Stimulated activated CD8-positive, alpha-beta memory T cell treated with anti-CD3 and anti-CD28 coated beads, Interleukin-4, amount 100 ng/mL, for 4 hours (primary cell): ENCODE results near the gene THRAP3.

ENCODE experiments used
- DNase-seq, 2 donors: peaks; one replicate each; pipeline ENCODE4 v3.0.0-alpha.2; 2020; ENCODE audit warnings: low read depth in 2 of 2, low spot score in 1 of 2

Gene THRAP3

GRCh38 chr1:36287595-36287994, 63.4 kb downstream of the THRAP3 start:
- no peak for DNase-seq

GRCh38 chr1:36295390-36295789, 71.1 kb downstream of the THRAP3 start:
- no peak for DNase-seq

DNA sequence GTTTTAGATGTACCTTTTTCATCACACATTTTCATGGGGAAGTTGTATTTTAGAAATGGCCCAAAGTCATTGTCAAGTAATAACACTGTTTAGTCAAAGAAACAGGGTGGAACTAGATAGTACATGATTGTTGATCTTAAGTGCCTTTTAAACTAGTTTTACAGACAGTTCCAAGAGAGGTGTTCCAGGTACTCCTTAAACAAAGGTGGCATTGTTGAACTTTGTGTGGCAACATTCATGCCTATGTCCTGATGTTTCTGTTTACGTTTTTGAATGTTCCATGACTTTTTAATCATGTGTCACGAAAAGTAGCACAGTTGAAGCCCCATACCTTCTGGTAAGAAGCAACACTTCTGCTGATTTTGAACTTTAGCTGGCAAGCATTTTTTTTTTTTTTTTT, 72.8 kb downstream of the THRAP3 start:
- DNase-seq, result no peak

DNA sequence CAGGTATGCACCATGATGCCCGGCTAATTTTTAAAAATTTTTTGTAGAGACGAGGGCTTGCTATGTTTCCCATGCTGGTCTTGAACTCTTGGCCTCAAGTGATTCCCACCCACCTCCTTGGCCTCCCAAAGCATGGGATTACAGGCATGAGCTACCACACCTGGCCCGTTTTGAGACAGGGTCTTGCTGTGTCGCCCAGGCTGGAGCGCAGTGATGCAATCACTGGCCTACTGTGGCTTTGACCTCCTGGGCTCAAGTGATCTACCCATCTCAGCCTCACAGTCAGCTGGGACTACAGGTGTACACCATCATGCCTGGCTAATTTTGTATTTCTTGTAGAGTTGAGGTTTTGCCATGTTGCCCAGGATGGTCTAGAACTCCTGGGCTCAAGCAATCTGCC, 74.4 kb downstream of the THRAP3 start:
- no peak for DNase-seq

- DNase-seq, result no peak
Measured at GRCh38 chr1:36300526-36300925, 76.3 kb downstream of the THRAP3 start.

GRCh38 chr1:36301220-36301619, 77.0 kb downstream of the THRAP3 start:
- DNase-seq, result no peak

DNA sequence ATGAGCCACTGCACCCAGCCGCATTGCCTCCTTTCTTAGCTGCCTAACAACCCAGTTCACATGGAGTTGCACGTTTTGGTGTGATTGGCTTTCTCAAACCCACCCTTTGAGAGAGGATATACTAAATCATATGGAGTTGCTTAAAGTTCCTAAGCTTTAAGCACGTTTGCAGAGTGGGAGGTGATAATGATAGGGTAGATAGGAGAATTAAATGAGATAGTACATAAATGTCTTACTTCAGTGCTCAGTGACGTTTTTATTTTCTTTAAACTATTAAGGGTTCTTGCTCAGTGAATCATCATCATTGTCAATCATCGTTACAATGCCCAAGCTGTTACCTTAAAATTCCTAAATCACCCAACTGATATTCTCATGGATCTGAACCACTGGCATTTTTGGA, 79.0 kb downstream of the THRAP3 start:
- no peak for DNase-seq

DNA sequence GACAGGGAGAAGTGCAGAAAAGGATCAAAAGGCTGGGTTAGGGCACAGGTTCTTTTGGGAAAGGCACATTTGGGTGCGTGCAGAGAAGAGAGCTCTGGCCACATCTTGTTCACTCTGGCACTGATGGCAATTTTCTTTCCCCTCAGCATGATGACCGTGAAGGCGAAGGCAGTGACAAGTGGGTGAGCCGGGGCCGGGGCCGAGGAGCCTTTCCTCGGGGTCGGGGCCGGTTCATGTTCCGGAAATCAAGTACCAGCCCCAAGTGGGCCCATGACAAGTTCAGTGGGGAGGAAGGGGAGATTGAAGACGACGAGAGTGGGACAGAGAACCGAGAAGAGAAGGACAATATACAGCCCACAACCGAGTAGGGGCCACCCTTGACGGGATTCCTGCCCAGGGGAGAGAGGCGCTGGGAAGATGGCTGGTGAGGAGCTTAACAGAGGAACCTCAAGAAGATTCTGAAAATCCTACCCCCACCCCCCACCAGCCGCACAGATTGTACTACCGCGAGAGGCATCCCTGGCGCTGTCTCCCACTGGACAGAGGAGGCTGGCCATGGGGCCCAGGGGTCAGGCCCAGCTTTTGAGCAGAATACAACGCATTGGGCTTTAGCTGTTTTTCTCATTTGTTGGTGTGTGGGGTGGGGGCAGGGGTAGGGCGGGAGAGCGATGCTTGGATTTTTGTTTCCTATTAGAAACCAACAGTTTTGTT, 79.6 kb downstream of the THRAP3 start:
- no peak for DNase-seq

- no peak for DNase-seq
Measured at GRCh38 chr1:36304521-36304920, 80.3 kb downstream of the THRAP3 start.

GRCh38 chr1:36304970-36305914, 81.0 kb downstream of the THRAP3 start:
- no peak for DNase-seq

GRCh38 chr1:36305915-36306209, 81.6 kb downstream of the THRAP3 start:
- no peak for DNase-seq

DNA sequence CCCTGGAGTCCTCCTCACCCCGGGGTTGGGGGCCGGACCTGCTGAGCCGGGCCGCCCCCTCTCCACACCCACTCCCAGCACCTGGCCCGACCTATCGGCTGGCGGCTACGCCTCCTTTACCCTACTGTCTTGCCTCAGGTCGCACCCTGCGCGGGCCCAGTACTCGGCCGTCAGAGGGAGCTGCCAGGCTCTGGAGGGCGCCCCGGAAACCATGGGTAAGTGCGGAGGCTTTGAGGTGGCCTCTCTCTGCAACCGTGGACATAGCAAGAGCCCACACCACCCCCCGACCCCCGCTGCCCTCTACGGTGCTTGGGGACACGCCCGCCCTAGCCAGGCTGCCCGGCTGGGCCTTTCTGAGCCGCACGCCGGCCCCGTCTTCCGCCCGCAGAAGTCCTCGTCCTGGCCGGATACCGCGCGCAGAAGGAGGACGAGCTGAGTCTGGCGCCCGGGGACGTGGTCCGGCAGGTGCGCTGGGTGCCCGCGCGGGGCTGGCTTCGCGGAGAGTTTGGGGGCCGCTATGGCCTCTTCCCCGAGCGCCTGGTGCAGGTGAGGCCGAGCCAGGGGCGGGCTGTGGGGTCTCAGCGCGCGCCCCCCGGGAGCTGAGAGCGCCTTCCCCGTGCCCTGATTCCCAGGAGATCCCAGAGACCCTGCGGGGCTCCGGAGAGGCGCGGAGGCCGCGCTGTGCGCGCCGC, 82.1 kb downstream of the THRAP3 start, which contains the start of gene SH3D21:
Gene SH3D21 (plus strand): TSS at position 159 of the 692 bp plus-strand sequence. CDS start 53 bp downstream, at position 212.
- DNase-seq, result no peak

- DNase-seq, result peak; percentile 78 to 85
Measured at GRCh38 chr1:36306902-36307456, 82.7 kb downstream of the THRAP3 start.

DNA sequence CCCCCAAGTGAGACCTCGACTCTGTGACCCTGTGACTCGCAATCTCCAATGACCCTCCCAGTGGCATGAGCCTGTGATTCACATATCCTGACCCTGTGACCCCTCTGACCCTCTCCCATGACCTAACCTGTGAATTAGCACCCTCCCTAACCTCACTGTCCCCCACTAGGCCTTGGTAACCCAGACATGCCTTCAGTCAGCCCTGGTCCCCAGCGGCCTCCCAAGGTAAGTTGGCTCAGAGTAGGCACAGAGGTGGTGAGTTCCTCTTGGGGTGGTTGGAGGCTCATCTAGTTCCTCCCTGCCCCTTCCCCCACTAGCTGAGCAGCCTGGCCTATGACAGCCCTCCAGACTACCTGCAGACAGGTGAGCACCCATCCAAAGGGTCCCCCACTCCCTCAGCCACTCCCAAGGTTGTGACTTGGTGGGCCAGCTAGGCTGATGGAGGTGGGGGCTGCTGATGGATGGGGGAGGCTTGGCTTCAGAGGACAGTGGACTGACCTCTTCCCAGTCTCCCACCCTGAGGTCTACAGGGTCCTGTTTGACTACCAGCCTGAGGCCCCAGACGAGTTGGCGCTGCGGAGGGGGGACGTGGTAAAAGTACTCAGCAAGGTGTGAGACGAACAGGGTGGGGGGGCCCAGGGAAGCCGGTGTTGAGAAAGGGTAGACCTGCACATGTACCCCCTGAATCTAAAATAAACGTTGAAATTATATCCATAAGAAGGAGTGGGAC, 83.5 kb downstream of the THRAP3 start:
- DNase-seq, result no peak

DNA sequence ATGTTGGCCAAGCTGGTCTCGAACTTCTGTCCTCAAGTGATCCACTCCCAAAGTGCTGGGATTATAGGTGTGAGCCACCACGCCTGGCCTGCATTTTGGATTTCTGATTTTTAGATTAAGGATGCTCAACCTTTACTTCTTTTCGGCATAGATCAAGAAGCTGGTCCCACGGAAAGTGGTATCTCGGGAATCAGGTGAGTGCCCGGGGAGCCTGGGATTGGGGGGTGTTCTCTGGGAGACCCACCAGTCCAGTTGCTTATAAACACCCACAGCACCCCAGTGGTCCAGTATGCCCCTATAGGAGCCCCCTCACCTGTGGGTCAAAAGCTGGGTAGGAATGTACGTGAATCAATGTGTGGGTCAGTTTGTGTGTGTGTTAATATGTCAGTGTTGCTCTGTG, 85.2 kb downstream of the THRAP3 start:
- DNase-seq, result no peak

DNA sequence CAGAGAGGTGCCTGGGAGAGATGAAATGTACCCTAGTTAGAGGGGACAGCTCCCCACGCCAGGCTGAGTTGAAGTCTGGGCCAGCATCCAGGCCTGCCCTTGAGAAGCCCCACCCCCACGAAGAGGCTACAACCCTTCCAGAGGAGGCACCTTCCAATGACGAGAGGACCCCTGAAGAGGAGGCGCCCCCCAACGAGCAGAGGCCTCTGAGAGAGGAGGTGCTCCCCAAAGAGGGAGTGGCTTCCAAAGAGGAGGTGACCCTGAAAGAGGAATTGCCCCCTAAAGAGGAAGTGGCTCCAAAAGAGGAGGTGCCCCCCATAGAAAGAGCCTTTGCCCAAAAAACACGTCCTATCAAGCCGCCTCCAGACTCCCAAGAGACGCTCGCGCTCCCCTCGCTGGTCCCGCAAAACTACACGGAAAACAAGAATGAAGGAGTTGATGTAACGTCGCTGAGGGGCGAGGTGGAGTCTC, 96.1 kb downstream of the THRAP3 start:
- no peak for DNase-seq

- no peak for DNase-seq
Measured at GRCh38 chr1:36320767-36321118, 96.5 kb downstream of the THRAP3 start.

DNA sequence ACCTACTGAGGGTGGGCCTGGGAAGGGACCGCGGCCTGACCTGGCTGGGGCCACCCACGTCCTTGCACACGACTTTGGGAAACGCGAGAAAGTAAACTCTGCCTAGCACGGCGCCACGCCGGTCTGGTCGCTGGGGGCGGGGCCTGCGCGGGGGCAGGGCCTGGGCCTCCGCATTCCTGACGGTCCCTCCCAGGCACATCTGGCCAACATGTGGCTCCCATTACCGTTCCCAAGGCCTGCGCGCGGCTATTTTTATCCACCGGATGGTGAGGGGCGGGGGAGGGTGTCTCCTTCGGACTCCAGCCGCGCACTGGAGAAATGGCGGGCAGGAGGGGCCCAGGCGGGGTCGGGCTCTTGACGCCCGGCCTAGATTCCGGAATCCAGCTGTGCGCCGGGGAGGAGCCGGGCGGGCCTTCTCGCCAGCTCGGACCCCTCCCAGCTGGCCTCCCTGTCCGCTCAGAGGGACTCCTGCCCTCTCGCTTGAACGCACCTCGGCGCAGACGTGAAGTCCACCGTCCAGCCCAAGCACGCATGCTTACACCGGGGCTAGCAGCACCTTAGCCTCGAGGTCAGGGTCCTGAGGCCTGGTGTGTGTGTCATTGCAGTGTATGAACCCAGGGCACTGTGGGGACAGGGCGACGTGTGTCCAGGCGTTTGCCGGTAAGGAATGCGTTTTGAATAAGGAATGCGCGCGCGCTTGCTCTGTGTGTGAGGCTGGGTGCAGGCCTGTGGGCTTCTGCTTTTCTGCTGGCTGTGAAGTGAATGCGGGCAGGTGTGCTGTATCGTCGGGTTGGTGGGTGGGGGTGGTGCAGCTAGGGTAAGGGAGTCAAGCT, 97.1 kb downstream of the THRAP3 start:
- DNase-seq, result no peak

- DNase-seq, result no peak
Measured at GRCh38 chr1:36322041-36322785, 98.0 kb downstream of the THRAP3 start.
